Measurements from ENCODE around the gene TLN1. TPM values are rescaled to one million over a fixed set of nuclear protein-coding genes. Genes with fewer than 3 reads are reported as not detected.

TLN1 gene
- total RNA-seq, 1 experiment from 2014 or later: 109 TPM

GRCh38 chr9:35767458-35767857, 35.5 kb upstream of the TLN1 start (continued):
- TF ChIP-seq FOXP4 (CRISPR knock-in tag; IDR thresholded peaks at IDR 0.05) (no peak), SMAD3 (CRISPR knock-in tag; IDR thresholded peaks at IDR 0.05; ENCODE audit: borderline replicate concordance) (no peak), PREB (CRISPR knock-in tag; IDR thresholded peaks at IDR 0.05; ENCODE audit: borderline replicate concordance) (no peak), USF2 (CRISPR knock-in tag; IDR thresholded peaks at IDR 0.05) (no peak)

- peaks cover 9% of the 10 kb centered on the region for H3K4me1 Mint-ChIP-seq
These were observed 35.0 kb upstream of the TLN1 start for GRCh38 chr9:35766997-35767396.

GRCh38 chr9:35763803-35764202, 31.8 kb upstream of the TLN1 start:
- H3K27me3 Mint-ChIP-seq (ENCODE audit: low read depth): no peaks in the 10 kb centered on the region
- POLR2A ChIA-PET: no interaction called here
- H3K4me3 Mint-ChIP-seq: no peak overlapping the region
- peaks cover 20% of the 10 kb centered on the region for H3K4me1 Mint-ChIP-seq
- H3K36me3 Mint-ChIP-seq: peaks cover 3% of the 10 kb centered on the region; the same call in 1 of the 2 replicates
- no peaks in the 10 kb centered on the region for H3K9me3 Mint-ChIP-seq
- TF ChIP-seq NFYB (CRISPR knock-in tag; conservative IDR thresholded peaks at IDR 0.05; ENCODE audit: low read depth): no peak
- no peak for TF ChIP-seq SMAD3 (CRISPR knock-in tag; IDR thresholded peaks at IDR 0.05; ENCODE audit: borderline replicate concordance)
- TF ChIP-seq PRRX2 (CRISPR knock-in tag; IDR thresholded peaks at IDR 0.05): no peak
- no peak for TF ChIP-seq MYBL2 (CRISPR knock-in tag; IDR thresholded peaks at IDR 0.05)
- TF ChIP-seq HMGA2 (CRISPR knock-in tag; IDR thresholded peaks at IDR 0.05): no peak
- TF ChIP-seq ESRRA (CRISPR knock-in tag; IDR thresholded peaks at IDR 0.05; ENCODE audit: borderline replicate concordance): no peak
- no peak for TF ChIP-seq ZNF232 (CRISPR knock-in tag; IDR thresholded peaks at IDR 0.05)
- no peak for TF ChIP-seq ZNF317 (CRISPR knock-in tag; IDR thresholded peaks at IDR 0.05; ENCODE audit: borderline replicate concordance, low read depth)
- no peak for TF ChIP-seq TP53 (CRISPR knock-in tag; IDR thresholded peaks at IDR 0.05)
- TF ChIP-seq ZBTB21 (CRISPR knock-in tag; IDR thresholded peaks at IDR 0.05; ENCODE audit: borderline replicate concordance): no peak
- TF ChIP-seq CREM (CRISPR knock-in tag; IDR thresholded peaks at IDR 0.05): no peak
- no peak for TF ChIP-seq AFF4 (CRISPR knock-in tag; IDR thresholded peaks at IDR 0.05; ENCODE audit: borderline replicate concordance)
- TF ChIP-seq ZNF281 (CRISPR knock-in tag; IDR thresholded peaks at IDR 0.05): no peak
- TF ChIP-seq JUN (CRISPR knock-in tag; IDR thresholded peaks at IDR 0.05): no peak
- no peak for TF ChIP-seq ZNF396 (CRISPR knock-in tag; IDR thresholded peaks at IDR 0.05; ENCODE audit: borderline replicate concordance)
- CTCF ChIA-PET: interaction anchor here (0.6 kb wide), 1 partner anchor 18 kb away, joined by 3 read pairs; no protein-coding TSS in a partner anchor
- ATAC-seq (no peak), DNase-seq (ENCODE audit: low spot score) (no peak)
- no peak overlapping the region for H3K27ac Mint-ChIP-seq

More at GRCh38 chr9:35766997-35767396, 35.0 kb upstream of the TLN1 start:
- CTCF ChIA-PET: interaction anchor here (1.1 kb wide), 1 partner anchor 70 kb away, joined by 3 read pairs; no protein-coding TSS in a partner anchor
- Mint-ChIP-seq H3K27ac (no peak overlapping the region), H3K9me3 (no peaks in the 10 kb centered on the region), H3K27me3 (ENCODE audit: low read depth) (no peaks in the 10 kb centered on the region), H3K36me3 (no peaks in the 10 kb centered on the region), H3K4me3 (no peak overlapping the region)
- DNase-seq (ENCODE audit: low spot score) (no peak), ATAC-seq (no peak)
- TF ChIP-seq EMX1 (CRISPR knock-in tag; IDR thresholded peaks at IDR 0.05) (no peak), TP53 (CRISPR knock-in tag; IDR thresholded peaks at IDR 0.05) (no peak), ELF4 (CRISPR knock-in tag; IDR thresholded peaks at IDR 0.05; ENCODE audit: low read depth) (no peak)
- POLR2A ChIA-PET: no interaction called here

Data from WTC11 (cell line).